GM04503 (cell line): Measurements from ENCODE around the gene KIAA1217.
"Not testable (repeated sequence)": the region's sequence is repeated elsewhere in the genome, so short reads cannot be mapped to it uniquely, and the experiment has no call there.

Source experiments
- DNase-seq: peaks from one replicate; pipeline ENCODE4 v3.0.0-alpha.2; 2012; ENCODE audit warnings: low read depth

Gene KIAA1217

DNA sequence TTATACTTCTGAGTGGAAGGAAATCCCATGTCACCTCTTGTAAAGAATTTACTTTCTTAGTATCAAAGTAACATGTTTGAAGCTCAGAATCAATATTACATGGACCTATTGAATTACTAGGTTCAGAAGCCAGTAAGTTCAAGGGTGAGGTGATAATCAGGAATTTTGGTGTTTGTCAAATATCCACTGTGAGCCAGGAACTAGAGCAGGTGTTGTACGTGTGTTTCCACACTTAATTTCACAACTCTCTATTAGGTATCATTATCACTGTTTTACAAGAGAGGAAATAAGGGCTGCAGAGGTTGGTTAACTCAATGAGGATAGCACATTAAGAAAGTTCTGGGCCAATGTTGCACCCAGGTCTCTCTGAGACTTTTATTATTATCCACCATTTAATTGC, 130.4 kb downstream of the KIAA1217 start:
- no peak for DNase-seq

DNA sequence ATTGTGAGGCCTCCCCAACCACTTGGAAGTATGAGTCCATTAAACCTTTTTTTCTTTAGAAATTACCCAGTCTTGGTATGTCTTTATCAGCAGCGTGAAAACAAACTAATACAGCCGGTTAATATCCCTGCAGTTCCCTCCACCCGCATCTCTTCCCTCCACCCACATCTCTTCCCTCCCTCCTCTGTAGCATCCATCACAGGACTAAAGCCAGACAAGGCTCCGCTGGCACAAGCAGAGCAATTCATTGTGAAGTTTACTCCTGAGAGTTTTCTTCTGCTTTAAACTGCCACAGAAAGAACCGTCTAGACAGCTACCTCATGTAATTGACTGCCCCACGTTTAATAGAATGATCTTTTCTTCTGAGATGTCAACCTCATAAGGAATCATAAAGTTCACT, 131.5 kb downstream of the KIAA1217 start:
- no peak for DNase-seq

DNA sequence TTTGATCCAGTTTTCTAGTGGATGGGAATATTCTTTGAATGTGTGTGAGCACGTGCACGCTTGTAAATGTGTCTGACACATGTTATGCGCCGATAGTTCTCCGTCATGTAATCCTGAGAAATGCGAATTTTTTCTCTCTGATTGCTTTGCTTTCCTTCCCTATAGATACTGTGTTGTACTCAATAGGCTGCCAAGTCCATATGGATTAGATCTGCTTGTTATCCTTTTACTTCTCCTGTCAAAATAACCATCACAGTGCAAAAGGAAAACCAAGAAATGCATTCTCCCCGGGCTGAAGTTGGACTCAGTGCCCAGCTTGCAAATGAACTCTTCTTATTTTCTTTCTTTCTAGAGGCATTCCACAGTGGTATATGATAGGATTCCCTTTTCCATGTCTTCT, 131.9 kb downstream of the KIAA1217 start:
- no peak for DNase-seq

DNA sequence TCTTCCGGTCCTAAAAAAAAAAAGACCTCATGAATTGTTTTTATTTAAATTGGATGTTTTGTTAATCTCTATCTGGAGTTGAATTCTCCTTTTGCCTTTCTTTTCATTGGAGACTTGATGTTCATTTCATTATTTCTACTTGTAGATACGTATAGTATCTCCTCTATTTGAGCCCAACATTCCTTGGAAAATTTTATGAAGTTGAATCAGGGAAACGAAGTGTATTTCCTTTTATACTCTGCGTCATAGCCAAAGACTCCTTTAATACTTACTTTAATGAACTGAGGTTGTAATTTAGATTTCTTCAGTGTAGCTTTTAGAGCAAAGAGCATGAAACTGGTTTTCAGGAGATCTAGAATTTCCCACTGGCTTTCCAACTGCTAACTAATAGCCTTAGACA, 132.4 kb downstream of the KIAA1217 start:
- DNase-seq: no peak

DNA sequence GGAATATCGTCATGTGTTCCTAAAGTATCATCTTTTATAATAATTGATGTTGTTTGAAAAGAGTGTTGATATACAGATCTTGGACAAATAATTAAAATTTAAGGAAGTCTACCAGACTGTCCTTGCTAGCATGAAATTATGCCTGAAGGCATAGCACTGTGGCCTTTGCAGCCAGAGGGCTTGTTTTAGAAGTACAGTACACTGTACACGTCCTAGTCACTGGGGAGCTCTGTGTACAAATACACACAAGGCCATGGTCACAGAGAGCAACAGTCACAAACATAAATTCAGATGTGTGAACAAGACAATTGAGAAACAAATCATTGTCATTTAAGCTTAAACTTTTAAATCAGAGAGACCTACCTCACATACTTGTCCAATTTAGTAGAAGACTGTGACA, 133.0 kb downstream of the KIAA1217 start:
- DNase-seq: no peak

DNA sequence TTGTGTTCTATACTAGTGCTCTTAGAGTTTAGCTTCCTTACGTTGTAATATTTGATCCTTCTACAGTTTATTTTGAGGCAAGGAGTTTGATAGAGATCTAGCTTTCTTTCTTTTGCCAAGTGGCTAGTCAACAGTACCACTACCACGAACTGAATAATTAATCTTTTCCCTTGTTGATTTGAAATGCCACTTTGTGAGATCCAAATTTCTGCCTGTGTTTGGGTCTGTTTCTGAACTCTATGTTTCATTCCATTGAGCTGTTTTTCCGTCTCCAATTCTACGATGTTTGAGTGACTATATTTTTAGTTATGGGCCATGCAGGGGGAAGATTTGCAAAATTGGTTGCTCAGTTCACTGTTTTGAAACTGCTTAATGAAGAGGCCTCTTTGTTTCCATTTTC, 134.7 kb downstream of the KIAA1217 start:
- no peak for DNase-seq

DNA sequence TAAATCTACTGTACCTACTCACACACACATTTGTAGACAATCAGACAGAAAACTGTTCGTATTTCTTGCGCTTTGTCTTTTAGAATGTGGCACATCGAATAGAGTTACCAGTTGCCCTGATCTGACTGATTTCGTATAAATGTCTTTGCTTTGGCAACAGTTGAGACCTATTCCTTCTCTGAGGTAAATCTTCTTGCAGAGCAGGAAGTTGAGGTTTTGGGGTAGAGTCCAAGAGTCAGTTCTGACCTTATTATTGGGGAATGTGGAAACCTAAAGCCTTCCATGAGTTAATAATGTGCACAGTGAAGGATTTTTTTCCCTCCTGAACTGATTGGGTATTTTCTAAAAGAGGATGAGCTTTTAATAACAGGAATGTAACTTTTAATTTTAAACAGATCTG, 135.3 kb downstream of the KIAA1217 start:
- DNase-seq: peak; percentile 82

DNA sequence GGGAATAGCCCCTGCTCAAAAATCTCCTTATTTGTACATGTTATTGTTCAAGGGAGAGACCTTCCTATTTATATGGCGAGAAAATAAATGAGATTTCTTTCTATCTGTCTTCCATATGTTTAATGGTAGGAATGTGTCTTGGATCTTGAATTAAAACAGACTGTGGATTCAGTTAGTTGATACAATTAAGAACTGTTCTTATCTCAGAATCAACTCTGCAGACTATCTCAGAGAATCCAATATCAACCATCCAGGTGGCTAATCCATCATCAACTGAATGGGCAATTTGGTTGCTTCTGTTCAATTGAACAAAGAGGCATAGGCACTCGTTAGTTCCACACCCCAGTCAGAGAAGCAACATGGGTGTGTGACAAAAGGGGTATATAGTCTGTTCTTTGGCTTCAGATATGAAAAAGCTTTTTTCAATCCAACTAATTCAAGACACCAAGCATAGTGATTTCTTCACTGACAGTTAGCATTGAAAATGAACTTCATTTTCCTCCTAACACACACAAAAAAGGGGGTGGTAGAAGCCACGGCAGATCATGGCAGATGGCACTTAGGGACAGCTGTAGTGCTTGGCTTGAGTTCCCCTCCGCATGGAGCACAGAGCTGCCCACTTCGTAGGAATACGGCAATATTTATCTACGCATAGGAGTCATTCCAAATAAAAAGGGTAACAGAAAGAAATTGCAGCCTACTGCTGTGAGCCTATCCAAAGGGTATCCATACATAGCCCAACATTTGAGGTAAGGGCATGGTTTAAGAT, 135.9 kb downstream of the KIAA1217 start:
- DNase-seq: no peak

DNA sequence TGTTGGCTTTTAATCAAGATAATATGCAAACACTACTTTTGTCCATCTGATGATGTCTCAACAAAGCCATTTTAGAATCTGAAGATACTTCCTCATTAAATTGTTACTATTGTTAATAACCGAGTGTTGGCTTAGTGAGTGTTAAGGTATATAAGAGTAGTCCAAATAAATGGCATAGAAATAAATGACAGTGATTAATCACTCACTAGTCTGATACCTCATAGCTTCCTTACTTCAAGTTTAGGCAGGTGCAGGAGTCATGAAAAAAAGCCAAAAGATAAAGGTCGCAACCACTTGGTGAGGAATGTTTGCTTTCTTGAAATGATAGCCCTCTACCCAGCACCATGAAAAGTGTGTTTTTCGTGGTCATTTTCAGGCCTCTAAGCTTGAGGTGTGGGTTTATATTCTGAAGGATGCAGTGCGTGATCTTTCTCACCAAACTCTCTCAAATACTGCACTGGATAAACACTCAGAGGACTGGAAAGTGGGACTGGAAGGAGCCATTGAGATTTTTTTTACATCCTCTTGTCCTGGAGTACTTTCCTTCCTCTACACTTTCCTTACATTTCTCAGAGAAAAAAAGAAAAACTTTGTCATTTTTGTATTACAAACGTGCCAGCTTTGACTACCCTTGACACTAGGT, 138.1 kb downstream of the KIAA1217 start:
- DNase-seq: no peak

DNA sequence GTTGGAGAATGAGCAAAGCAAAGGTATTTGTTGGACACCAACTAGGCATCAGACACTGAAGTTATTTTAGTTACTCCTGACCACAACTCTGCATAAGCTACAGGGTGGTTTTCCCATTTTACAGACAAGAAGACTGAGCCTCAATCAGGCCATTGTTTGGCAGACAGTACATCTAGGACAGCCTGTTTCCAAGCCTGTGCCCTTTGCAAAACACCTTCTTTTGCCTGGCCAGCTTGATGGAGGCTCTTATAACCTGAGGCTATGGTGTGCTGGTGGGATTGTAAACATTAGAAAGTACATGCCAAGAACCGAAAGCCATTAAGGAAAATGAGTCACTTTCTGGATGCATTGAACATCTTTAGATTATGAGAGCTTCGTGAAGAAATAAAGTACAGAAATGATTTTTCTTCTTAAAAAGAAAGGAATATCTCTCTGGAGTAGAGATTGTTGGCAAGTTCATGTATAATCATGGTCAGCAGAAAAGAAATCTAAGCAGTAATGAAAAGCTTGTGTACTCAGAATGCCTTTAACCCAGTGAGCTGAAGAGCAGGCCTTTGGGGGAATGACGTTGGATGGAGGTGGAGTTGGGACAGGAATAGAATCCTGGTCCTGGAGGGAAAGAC, 140.6 kb downstream of the KIAA1217 start:
- no peak for DNase-seq

DNA sequence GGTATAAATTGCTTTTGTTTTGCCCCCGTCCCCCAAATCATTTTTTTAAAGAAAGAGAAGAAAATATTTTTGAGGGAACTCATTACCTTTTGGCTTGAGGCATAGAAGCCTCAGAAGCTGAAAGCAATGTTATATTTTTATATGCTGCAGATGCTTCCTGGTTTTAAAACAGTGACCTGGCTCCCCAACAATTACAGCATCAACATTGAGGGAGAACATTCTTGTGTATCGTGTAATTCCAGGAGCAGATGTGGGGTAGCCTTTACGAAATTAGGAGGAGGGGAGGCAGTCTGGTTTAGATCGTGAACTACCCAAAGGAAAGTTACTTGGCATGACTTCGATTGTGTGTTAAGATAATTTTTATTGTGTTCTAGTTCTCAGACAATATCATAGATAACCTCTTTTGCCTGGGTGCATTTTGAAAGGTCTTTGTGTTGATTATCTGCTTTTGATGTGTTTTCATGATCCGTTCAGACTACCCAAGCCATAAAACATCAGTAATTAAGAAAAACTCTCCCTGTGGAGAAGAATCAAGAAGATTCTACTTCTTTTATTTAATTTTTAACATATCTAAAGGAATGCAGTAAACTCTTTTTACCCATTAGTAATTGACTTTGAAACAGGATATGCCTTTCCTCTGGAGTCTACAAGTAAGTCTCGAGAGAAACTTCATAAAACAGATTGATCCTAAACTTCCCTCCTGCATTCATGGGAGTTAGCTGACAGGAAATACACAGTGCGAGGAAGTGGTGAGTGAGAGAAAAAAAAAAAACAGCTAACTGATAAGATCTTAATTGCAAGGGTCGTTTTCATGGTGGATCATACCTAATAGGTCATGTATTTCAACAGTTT, 141.4 kb downstream of the KIAA1217 start:
- no peak for DNase-seq

DNA sequence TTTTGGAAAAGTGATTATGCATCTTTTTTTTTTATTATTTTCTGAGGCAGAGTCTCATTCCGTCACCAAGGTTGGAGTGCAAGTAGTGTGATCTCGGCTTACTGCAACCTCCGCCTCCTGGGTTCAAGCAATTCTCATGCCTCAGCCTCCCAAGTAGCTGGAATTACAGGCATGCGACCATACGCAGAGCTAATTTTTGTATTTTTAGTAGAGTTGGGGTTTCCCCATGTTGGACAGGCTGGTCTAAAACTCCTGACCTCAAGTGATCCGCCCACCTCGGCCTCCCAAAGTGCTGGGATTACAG, 141.9 kb downstream of the KIAA1217 start:
- not testable (repeated sequence) for DNase-seq

DNA sequence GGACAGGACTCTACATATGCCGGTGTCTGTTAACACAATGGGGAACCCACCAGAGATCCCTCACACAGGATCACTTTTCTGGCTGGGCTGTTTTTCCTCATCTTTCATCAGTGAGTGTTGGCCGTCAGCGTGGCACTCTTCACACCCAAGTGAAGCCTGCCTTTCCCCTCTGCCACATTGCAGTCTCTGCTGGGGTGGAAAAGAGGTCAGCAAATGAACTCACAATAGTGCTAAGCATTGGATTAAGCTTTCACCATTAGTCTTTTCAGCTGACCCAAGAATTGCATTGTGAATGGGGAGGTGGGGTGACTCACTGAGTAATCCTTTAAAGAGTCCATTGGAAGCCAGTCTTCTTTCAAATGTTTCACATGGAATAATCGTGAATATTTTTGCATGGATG, 143.0 kb downstream of the KIAA1217 start:
- DNase-seq: no peak

DNA sequence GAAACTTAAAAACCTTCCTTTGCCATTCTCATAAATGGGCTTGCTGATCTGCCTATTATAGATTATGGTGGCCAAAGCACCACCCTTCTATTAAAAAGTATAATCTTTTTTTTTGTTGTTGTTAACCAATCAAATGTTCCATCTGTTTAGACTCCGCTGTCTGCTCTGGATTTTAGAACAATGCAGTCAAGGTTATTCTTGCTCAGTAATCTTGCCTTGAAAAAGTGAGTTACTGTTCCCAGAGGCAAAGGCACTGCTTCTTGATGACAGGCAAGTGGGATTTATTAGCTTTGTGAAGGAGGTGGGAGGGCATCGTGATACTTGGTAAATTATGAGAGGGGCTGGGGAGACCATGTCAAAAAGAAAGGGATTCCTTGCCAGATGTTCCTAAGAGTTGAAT, 143.5 kb downstream of the KIAA1217 start:
- no peak for DNase-seq

DNA sequence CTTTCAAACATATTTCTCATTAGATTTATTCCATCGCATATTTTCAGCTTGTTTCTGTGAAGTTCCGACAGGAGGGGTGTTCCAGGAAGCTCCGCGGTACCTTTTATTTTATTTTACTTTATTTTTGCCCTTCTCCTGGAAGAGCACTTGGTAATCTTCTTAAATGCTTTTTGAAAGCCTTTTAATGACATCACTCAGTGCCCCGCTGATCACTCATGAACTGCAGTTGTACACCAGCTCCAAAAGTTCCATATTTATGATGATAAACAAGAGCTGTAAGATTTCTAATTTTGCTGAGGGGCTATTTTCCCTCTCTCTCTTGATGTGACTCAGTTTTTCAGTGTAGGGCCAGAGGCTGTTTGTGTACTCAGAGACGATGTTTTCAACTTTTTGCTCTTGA, 144.4 kb downstream of the KIAA1217 start:
- DNase-seq: no peak

DNA sequence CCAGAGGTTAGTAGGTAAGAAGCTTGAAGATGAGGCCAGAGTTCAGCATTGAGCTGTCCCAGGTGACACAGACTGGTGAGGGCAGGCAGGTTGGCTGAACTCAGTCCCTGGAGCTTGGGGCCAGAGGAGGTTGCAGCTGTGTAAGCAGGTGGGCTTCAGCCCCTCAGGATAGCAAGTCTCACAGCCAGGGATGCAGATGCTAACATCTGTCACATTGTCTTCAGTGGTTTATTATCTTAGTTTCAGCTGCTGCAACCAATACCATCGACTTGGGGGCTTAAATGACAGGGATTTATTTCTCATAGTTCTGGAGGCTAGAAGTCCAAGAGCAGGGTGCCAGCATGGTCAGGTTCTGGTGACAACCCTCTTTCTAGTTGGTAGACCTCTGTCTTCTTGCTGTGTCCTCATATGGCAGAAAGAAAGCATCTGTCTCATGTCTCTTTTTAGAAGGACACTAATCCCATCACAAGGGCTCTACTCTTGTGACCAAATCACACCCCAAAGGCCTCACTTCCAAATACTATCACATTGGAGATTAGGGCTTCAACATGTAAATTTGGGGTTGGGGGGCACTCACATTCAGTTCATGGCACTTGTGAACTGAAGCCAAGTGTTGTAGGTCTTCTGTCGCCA, 146.2 kb downstream of the KIAA1217 start:
- DNase-seq: no peak

DNA sequence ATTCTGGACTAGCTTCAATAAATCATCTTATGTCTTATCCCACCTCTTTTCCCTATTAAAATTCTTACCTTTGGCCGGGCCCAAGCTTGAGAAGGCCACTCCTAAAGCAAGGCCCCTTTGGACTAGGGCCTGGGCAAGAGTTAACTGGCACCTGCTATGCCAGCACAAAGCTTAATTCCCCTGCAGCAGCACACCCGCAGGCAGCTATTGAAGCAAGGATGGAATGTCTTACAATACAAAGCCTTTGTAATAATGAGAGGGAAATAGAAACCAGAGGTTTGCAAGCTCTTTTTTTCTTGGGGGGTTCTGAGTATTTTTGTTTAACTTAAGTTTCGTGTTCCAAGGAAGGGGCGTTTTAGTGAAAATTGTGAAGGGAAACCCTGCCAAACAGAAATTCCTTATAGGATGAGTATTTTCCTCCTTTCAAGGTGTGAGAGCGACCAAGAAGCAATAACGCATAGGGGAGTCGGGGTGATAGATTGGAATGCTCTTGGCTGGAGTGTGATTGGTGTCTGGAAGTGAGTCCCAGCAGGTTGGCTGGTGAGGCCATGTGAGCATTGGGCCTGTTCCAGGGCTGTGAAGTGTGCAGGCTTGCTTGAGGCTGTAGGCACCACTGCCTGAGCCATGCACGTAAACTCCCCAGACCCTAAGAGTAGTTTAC, 148.5 kb downstream of the KIAA1217 start:
- no peak for DNase-seq

DNA sequence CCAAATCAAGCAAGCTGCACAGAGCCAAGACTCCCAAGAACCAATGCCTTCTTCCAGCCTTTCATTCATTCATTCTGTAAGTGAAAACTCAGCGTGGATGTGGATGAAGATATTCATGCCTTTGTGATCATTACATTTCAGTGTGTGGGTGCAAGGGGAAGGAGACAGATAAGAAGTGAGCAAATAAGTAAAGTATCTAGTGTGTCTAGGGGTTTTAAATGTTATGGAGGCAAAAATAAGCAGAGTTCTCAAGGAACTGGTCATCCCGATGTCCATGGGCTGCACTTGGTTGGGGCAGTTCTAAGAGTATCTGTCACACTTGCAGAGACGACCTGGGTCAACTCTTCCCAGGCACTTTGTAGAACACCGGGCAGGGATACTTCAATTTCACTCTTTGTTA, 149.1 kb downstream of the KIAA1217 start:
- no peak for DNase-seq

DNA sequence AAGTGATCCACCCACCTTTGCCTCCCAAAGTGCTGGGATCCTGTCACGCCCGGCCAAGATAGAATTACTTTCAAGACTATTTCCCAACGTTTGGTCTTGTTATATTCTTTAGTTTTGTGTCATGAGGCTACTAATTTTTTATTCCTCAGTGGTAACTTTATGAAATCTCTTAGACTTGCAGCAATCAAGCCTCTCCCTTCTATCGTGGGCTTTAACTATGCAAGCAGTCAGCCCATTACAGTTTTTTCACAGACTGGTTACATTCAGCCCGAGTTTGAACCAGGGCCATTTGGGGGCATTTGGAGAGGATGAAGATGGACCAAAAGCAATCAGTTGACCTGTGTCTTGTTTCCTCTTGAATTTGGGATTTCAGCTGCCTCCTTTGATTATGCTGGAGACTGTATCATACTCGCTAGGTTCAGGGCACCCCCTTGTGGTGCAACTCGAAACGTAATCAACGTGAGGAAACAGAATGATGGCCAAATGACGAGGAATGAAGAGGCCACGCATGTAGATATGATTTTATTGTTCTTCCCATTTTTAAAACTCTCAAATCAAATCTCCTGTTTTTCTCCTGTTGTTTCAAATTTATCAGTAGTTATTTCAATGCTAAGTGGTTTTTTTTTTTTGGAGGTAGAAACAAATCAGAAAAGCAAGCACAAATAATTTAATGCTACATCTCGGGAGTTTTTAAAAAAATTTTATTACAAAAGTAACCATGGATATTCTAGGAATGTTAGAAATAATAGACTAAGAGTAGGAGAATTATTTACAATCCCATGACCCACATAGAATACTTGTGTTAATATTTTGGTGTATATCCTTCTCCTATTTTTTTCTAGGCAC, 151.6 kb downstream of the KIAA1217 start:
- DNase-seq: no peak

DNA sequence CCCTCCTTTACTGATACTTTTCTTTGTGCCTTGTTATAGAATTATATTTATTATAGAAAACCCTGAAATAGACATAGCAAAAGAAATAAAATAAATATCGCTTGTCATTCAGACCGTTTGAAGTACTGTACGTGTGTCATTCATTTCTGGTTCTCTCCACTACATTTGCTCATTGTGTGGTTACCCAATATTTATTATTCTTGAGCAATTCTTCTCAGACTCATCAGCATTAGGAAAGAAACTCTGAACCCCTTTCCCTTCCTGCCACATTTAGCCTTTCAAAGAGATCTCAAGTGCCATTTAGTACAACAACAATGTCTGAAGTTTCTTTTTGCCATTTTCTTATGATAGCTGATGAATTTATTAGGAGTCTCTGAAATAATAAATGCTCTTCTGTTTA, 154.1 kb downstream of the KIAA1217 start:
- no peak for DNase-seq

DNA sequence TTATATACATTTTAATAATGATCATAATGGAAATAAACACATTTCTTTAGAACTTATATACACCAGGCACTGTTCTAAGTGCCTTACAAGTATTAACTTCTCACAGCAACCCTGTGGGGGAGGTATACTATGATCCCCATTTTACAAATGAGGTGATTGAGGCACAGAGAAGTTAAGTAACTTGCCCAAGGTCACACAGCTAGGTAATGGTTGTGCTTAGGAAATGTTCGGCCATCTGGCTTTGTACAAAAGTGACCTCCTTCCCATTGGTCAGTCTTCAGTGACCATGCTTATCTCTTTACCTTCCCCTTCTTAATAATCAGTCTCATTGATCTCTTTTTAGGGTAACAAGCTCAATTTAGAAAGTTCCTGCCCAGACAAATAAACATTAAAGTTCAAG, 158.8 kb downstream of the KIAA1217 start:
- DNase-seq: no peak
